GM12878 (cell line): ENCODE results near the gene CNTNAP2. TPM values are rescaled to one million over a fixed set of nuclear protein-coding genes. Genes with fewer than 3 reads are reported as not detected.

Source experiments
- ATAC-seq: fragments of 200-7000 bp; cut with Tn5 transposase; 3 replicates; pipeline ENCODE4 v1.9.1; 2020; ENCODE audit warnings: mild to moderate bottlenecking, moderate library complexity
- BruUV-seq: library from RNA; stranded (reverse); fragments of 400-500 nt; replicated peaks from 2 replicates; lab custom pipeline; 2021; lab: Mats Ljungman, UMichigan
- CTCF ChIA-PET: fragments of 300-600 bp; sonication (Branson Sonifier 250); formaldehyde crosslinking; extraction: SDS; loops from one replicate; lab custom pipeline; 2021; ENCODE audit warnings: inconsistent platforms; lab: Yijun Ruan, JAX
- POLR2A ChIA-PET: fragments of 350-600 bp; formaldehyde crosslinking; extraction: SDS; loops from one replicate; lab custom pipeline; 2021; ENCODE audit warnings: inconsistent platforms; lab: Charles Lee
- RAD21 ChIA-PET: fragments of 300-600 bp; sonication (Branson Sonifier 250); formaldehyde crosslinking; loops from one replicate; lab custom pipeline; 2023; ENCODE audit warnings: antibody characterized with exemption; ENCODE audit not compliant: unreplicated experiment; lab: Charles Lee
- SMC1A ChIA-PET: fragments of 300-600 bp; sonication (Branson Sonifier 250); formaldehyde crosslinking; loops from one replicate; lab custom pipeline; 2023; ENCODE audit not compliant: unreplicated experiment, uncharacterized antibody; lab: Charles Lee
- DNase-seq: peaks from one replicate; pipeline ENCODE4 v3.0.0-alpha.2; 2011; ENCODE audit warnings: low read depth, low spot score
- FAIRE-seq: peaks from 3 replicates; lab custom pipeline; 2011; peaks lifted over from hg19 to GRCh38; lab: Jason Lieb, UNC
- H2AFZ ChIP-seq: 2 replicates; pipeline ENCODE4 v1.6.0; 2011; ENCODE audit warnings: low read depth, low read length, control low read depth; ENCODE audit not compliant: control insufficient read depth
- H3K27ac ChIP-seq: 2 replicates; pipeline ENCODE4 v1.5.1; 2011; ENCODE audit warnings: control low read depth; ENCODE audit not compliant: control insufficient read depth, insufficient read depth
- H3K27me3 ChIP-seq, 2 experiments: replicated peaks in 1 of 2; 2 replicates each; pipeline versions ENCODE4 v1.6.0 to v1.6.1; 2011; ENCODE audit warnings: low read length in 1 of 2; ENCODE audit not compliant: control insufficient read depth in 2 of 2, insufficient read depth in 2 of 2
- H3K36me3 ChIP-seq, 2 experiments: 2 replicates each; pipeline ENCODE4 v1.5.1; 2011; ENCODE audit warnings: low read length in 1 of 2; ENCODE audit not compliant: control insufficient read depth in 2 of 2, insufficient read depth in 2 of 2
- H3K4me1 ChIP-seq: 2 replicates; pipeline ENCODE4 v1.6.1; 2011; ENCODE audit warnings: mild to moderate bottlenecking, low read length, moderate library complexity, mixed read lengths; ENCODE audit not compliant: control insufficient read depth, insufficient read depth
- H3K4me2 ChIP-seq: 2 replicates; pipeline ENCODE4 v1.6.0; 2011; ENCODE audit warnings: control low read depth; ENCODE audit not compliant: control insufficient read depth, insufficient read depth
- H3K4me3 ChIP-seq: fragments of 200-600 bp; sonication (generic); 2 replicates; pipeline ENCODE4 v1.5.1; 2016
- H3K79me2 ChIP-seq: 2 replicates; pipeline ENCODE4 v1.6.0; 2011; ENCODE audit warnings: low read length; ENCODE audit not compliant: control insufficient read depth, insufficient read depth
- H3K9ac ChIP-seq: 2 replicates; pipeline ENCODE4 v1.8.0; 2011; ENCODE audit warnings: low read length, control low read depth, mixed read lengths; ENCODE audit not compliant: control insufficient read depth, insufficient read depth
- H3K9me3 ChIP-seq: replicated peaks from 3 replicates; pipeline ENCODE4 v1.5.1; 2011; ENCODE audit warnings: mild to moderate bottlenecking, low read length; ENCODE audit not compliant: control insufficient read depth, insufficient read depth
- H4K20me1 ChIP-seq: 2 replicates; pipeline ENCODE4 v1.6.0; 2011; ENCODE audit not compliant: control insufficient read depth, insufficient read depth
- CHD4 ChIP-seq: fragments of 200-600 bp; sonication (generic); IDR thresholded peaks from 2 replicates; pipeline ENCODE4 v1.6.1; 2016; ENCODE audit warnings: mild to moderate bottlenecking
- DPF2 ChIP-seq: fragments of 450-650 bp; IDR thresholded peaks from 2 replicates; pipeline ENCODE4 v1.6.1; 2017; ENCODE audit warnings: mild to moderate bottlenecking
- MTA2 ChIP-seq: fragments of 450-650 bp; IDR thresholded peaks from 2 replicates; pipeline ENCODE4 v1.6.1; 2016; ENCODE audit warnings: low read depth, mild to moderate bottlenecking, moderate library complexity
- NBN ChIP-seq: fragments of 450-650 bp; IDR thresholded peaks from 2 replicates; pipeline ENCODE4 v1.6.1; 2016
- NKRF ChIP-seq: fragments of 450-650 bp; conservative IDR thresholded peaks from 2 replicates; pipeline ENCODE4 v1.6.1; 2017; ENCODE audit warnings: mild to moderate bottlenecking, moderate library complexity
- ZBTB11 ChIP-seq: fragments of 450-650 bp; formaldehyde crosslinking; IDR thresholded peaks from 2 replicates; pipeline ENCODE4 v1.5.0; 2022; ENCODE audit warnings: mild to moderate bottlenecking, missing genetic modification characterization
- WGBS: methylation state at CpG from one replicate; pipeline ENCODE4 v1.1.6; 2016; ENCODE audit warnings: low lambda C conversion rate; ENCODE audit not compliant: insufficient replicate concordance, insufficient coverage; ENCODE audit errors: missing lambda C conversion rate; 5-methylcytosine and 5-hydroxymethylcytosine counted together
- in situ Hi-C: fragments of 300-500 bp; cut with MboI; formaldehyde crosslinking; loops from 9 replicates; pipeline ENCODE4 v1.14.3; 2018; ENCODE audit warnings: mixed read lengths
- intact Hi-C: fragments of 100-400 bp; cut with micrococcal nuclease; formaldehyde crosslinking; loops from one replicate; pipeline ENCODE4 v1.14.2; 2022; ENCODE audit not compliant: unreplicated experiment
- polyA plus RNA-seq, 11 experiments: library from polyadenylated mRNA; depleted of rRNA in 4 of 11; unstranded in 6 of 11; stranded (reverse) in 5 of 11; fragments of >200 nt; fragmentation: Nextera tagmentation in 4 of 11; fragmentation: Illumina TruSeq in 1 of 11; extraction: Ambion mirVana in 4 of 11; extraction: Trizol in 1 of 11; gene quantifications; 1 replicate in 1 of 11; 2 replicates in 10 of 11; pipeline versions ENCODE4 v1.2.1 to v1.2.3, GENCODE V29; 2011 to 2016; ENCODE audit warnings: inconsistent platforms in 2 of 11, missing spikeins in 2 of 11, low read depth in 1 of 11
- total RNA-seq, 4 experiments: library from RNA; depleted of rRNA in 3 of 4; stranded (reverse); fragments of >200 nt in 3 of 4; fragmentation: Illumina TruSeq in 1 of 4; extraction: Trizol in 1 of 4; gene quantifications; 2 replicates each; pipeline versions ENCODE4 v1.2.1 to v1.2.3, GENCODE V29; 2013 to 2021

The CNTNAP2 gene
- total and polyA plus RNA-seq, 10 of the 15 experiments (the other 5 are each of a cell fraction or from before 2014, with no cell fraction given) = 0.03 to 0.08 (median 0.03) TPM; not detected in 7

- CTCF ChIA-PET = no interaction called here
- no TSS peak for BruUV-seq
- no peaks in the 10 kb centered on the region for H3K79me2 ChIP-seq
- no peaks in the 10 kb centered on the region for H4K20me1 ChIP-seq
- no peaks in the 10 kb centered on the region for H3K9me3 ChIP-seq
- FAIRE-seq = no peak
- H3K36me3 ChIP-seq = no peaks in the 10 kb centered on the region
- H3K4me1 ChIP-seq = no peaks in the 10 kb centered on the region
- no peak overlapping the region for H3K4me2 ChIP-seq
- ATAC-seq = no peak
- intact Hi-C loops (no loop called here), in situ Hi-C loops (no loop called here)
- no peak overlapping the region for H3K9ac ChIP-seq
- H3K27ac ChIP-seq = no peak overlapping the region
- no peak for TF ChIP-seq DPF2
- TF ChIP-seq ZBTB11 (CRISPR knock-in tag) = no peak
- TF ChIP-seq CHD4 = no peak
- TF ChIP-seq NBN = no peak
- no peak for TF ChIP-seq NKRF
- no peak for TF ChIP-seq MTA2
- H3K27me3 ChIP-seq = no peaks in the 10 kb centered on the region
- H2AFZ ChIP-seq = no peak overlapping the region
- SMC1A ChIA-PET = no interaction called here
- H3K4me3 ChIP-seq = no peak overlapping the region
- 49% methylated on average over 3 of the region's 3 CpGs for WGBS
- POLR2A ChIA-PET = no interaction called here
- no peak for DNase-seq
- RAD21 ChIA-PET = no interaction called here
These were observed 2107.1 kb downstream of the CNTNAP2 start for GRCh38 chr7:148223738-148224137.
